ENCODE results near the gene PRKG2. TPM values are rescaled to one million over a fixed set of nuclear protein-coding genes. Genes with fewer than 3 reads are reported as not detected.

The PRKG2 gene
- total and polyA plus RNA-seq, 12 donors, result 0.17 to 0.51 (median 0.20) TPM; not detected in 9

GRCh38 chr4:81218206-81218605, 3.2 kb upstream of the PRKG2 start:
- intact Hi-C loops (cut with DNase I), result no loop called here
- H3K4me3 ChIP-seq, result no peak overlapping the region
- no peak for TF ChIP-seq CTCF (IDR thresholded peaks at IDR 0.05)
- no peaks in the 10 kb centered on the region for H3K9me3 ChIP-seq
- no peak overlapping the region for H3K27ac ChIP-seq
- ATAC-seq, result no peak
- DNase-seq, result no peak
- H3K36me3 ChIP-seq, result no peaks in the 10 kb centered on the region
- peaks cover 0 to 10% (median 0%) of the 10 kb centered on the region in 9 donors for H3K4me1 ChIP-seq
- 85 to 97% methylated on average over 1 of the region's 1 CpG for WGBS, 2 donors
- peaks cover 0 to 43% (median 35%) of the 10 kb centered on the region in 7 donors for H3K27me3 ChIP-seq

GRCh38 chr4:81217779-81218178, 2.8 kb upstream of the PRKG2 start:
- WGBS, 2 donors, result 73 to 80% methylated on average over 3 of the region's 3 CpGs
- no peak for ATAC-seq
- TF ChIP-seq CTCF (IDR thresholded peaks at IDR 0.05), result no peak
- Histone ChIP-seq H3K9me3 (no peaks in the 10 kb centered on the region), H3K36me3 (no peaks in the 10 kb centered on the region), H3K4me1 (peaks cover 0 to 10% (median 0%) of the 10 kb centered on the region in 9 donors), H3K4me3 (no peak overlapping the region), H3K27me3 (peaks cover 0 to 47% (median 36%) of the 10 kb centered on the region in 7 donors), H3K27ac (no peak overlapping the region)
- intact Hi-C loops (cut with DNase I), result no loop called here
- no peak for DNase-seq

GRCh38 chr4:81215931-81216330, 909 bp upstream of the PRKG2 start:
- intact Hi-C loops (cut with DNase I), result no loop called here
- peaks cover 0 to 63% (median 36%) of the 10 kb centered on the region in 7 donors for H3K27me3 ChIP-seq
- H3K4me3 ChIP-seq, result no peak overlapping the region
- no peak for TF ChIP-seq CTCF (IDR thresholded peaks at IDR 0.05)
- H3K4me1 ChIP-seq, result peaks cover 0 to 10% (median 0%) of the 10 kb centered on the region in 9 donors
- WGBS, 2 donors, result 52 to 61% methylated on average over 4 of the region's 4 CpGs
- ATAC-seq, result no peak
- no peak overlapping the region for H3K27ac ChIP-seq
- H3K36me3 ChIP-seq, result no peaks in the 10 kb centered on the region
- no peak for DNase-seq
- no peaks in the 10 kb centered on the region for H3K9me3 ChIP-seq

GRCh38 chr4:81214144-81214880, 710 bp downstream of the PRKG2 start:
- Histone ChIP-seq H3K27me3 (peaks cover 0 to 69% (median 36%) of the 10 kb centered on the region in 7 donors), H3K36me3 (no peaks in the 10 kb centered on the region), H3K4me1 (peaks cover 0 to 10% (median 0%) of the 10 kb centered on the region in 9 donors), H3K9me3 (peaks cover 0 to 7% (median 0%) of the 10 kb centered on the region in 11 donors), H3K27ac (no peak overlapping the region), H3K4me3 (peak overlapping the region in 9 of 10 donors; percentile 11 to 41 (median 30))
- peak in 2 of 8 donors; percentile 7 to 33 for ATAC-seq
- intact Hi-C loops (cut with DNase I), result no loop called here
- TF ChIP-seq CTCF (IDR thresholded peaks at IDR 0.05), result no peak
- 5 to 8% methylated on average over 34 of the region's 34 CpGs for WGBS, 2 donors
- DNase-seq, result no peak
